HepG2 (cell line): ENCODE results near the gene ACVR2A. TPM values are rescaled to one million over a fixed set of nuclear protein-coding genes. Genes with fewer than 3 reads are reported as not detected.

ENCODE experiments used
- ATAC-seq: fragments of 200-7000 bp; cut with Tn5 transposase; 3 replicates; pipeline ENCODE4 v1.9.1; 2020; ENCODE audit warnings: mild to moderate bottlenecking, moderate library complexity
- BruUV-seq: library from RNA; stranded (reverse); fragments of 400-500 nt; replicated peaks from 2 replicates; lab custom pipeline; 2021; lab: Mats Ljungman, UMichigan
- CTCF ChIA-PET: fragments of 300-600 bp; formaldehyde crosslinking; extraction: SDS; loops from one replicate; lab custom pipeline; 2021; ENCODE audit warnings: low total read pairs, inconsistent platforms, low intra/inter-chr PET ratio; lab: Yijun Ruan, JAX
- POLR2A ChIA-PET: fragments of 350-600 bp; sonication (Branson Sonifier 250); formaldehyde crosslinking; loops from one replicate; lab custom pipeline; 2020; ENCODE audit warnings: antibody characterized with exemption, inconsistent platforms; lab: Yijun Ruan, JAX
- DNase-seq: peaks from one replicate; pipeline ENCODE4 v3.0.0-alpha.2; 2015; ENCODE audit warnings: low spot score
- FAIRE-seq: peaks from 3 replicates; lab custom pipeline; 2011; peaks lifted over from hg19 to GRCh38; lab: Jason Lieb, UNC
- H2AFZ ChIP-seq: one replicate; pipeline ENCODE4 v1.6.1; 2011; ENCODE audit warnings: low read length, inconsistent platforms
- H3K27ac ChIP-seq: fragments of 300-600 bp; 3 replicates; pipeline ENCODE4 v1.8.0; 2011; ENCODE audit warnings: mixed run types, mild to moderate bottlenecking, mixed read lengths, low read length, inconsistent platforms; ENCODE audit not compliant: insufficient read depth; ENCODE audit errors: extremely low read length
- H3K27me3 ChIP-seq, 2 experiments: fragments of 200-600 bp in 1 of 2; 2 replicates in 1 of 2; 3 replicates in 1 of 2; pipeline versions ENCODE4 v1.6.0 to v1.8.0; 2011; ENCODE audit warnings: low read length in 2 of 2, mild to moderate bottlenecking in 2 of 2, moderate library complexity in 2 of 2, inconsistent platforms in 1 of 2; ENCODE audit not compliant: insufficient read depth in 2 of 2, control insufficient read depth in 1 of 2
- H3K36me3 ChIP-seq, 2 experiments: fragments of 200-600 bp in 1 of 2; replicated peaks in 1 of 2; 2 replicates in 1 of 2; 3 replicates in 1 of 2; pipeline versions ENCODE4 v1.5.1 to v1.8.0; 2011; ENCODE audit warnings: low read length in 2 of 2, inconsistent platforms in 1 of 2; ENCODE audit not compliant: insufficient read depth in 2 of 2, control insufficient read depth in 1 of 2
- H3K4me1 ChIP-seq: 2 replicates; pipeline ENCODE4 v1.5.1; 2012; ENCODE audit warnings: low read length, inconsistent platforms; ENCODE audit not compliant: insufficient read depth
- H3K4me2 ChIP-seq: 2 replicates; pipeline ENCODE4 v1.6.0; 2011; ENCODE audit warnings: low read depth, low read length, inconsistent platforms
- H3K4me3 ChIP-seq, 3 experiments: fragments of 200-600 bp in 1 of 3; sonication (generic), shearing (Covaris generic) in 1 of 3; replicated peaks in 1 of 3; 2 replicates each; pipeline ENCODE4 v1.5.1; 2011 to 2016; ENCODE audit warnings: low read length in 3 of 3, inconsistent platforms in 2 of 3, low read depth in 2 of 3, mild to moderate bottlenecking in 2 of 3, control low read depth in 1 of 3, mixed read lengths in 1 of 3; ENCODE audit not compliant: insufficient read depth in 1 of 3
- H3K79me2 ChIP-seq: one replicate; pipeline ENCODE4 v1.6.1; 2011; ENCODE audit warnings: low read length, inconsistent platforms; ENCODE audit not compliant: insufficient read depth
- H3K9ac ChIP-seq: 2 replicates; pipeline ENCODE4 v1.6.0; 2011; ENCODE audit warnings: mild to moderate bottlenecking, low read depth, low read length, inconsistent platforms; ENCODE audit not compliant: insufficient read depth
- H3K9me3 ChIP-seq: 2 replicates; pipeline ENCODE4 v1.5.1; 2012; ENCODE audit warnings: mild to moderate bottlenecking, low read length
- H4K20me1 ChIP-seq: 2 replicates; pipeline ENCODE4 v1.6.0; 2011; ENCODE audit warnings: inconsistent platforms, mild to moderate bottlenecking, low read length, moderate library complexity; ENCODE audit not compliant: insufficient read depth
- ARNT2 ChIP-seq: sonication (generic); formaldehyde crosslinking; IDR thresholded peaks from 2 replicates; pipeline ENCODE4 v1.8.0; 2022; ENCODE audit warnings: mild to moderate bottlenecking, low read depth, missing genetic modification reagents, moderate library complexity
- HDAC2 ChIP-seq: sonication (generic); formaldehyde crosslinking; IDR thresholded peaks from 2 replicates; pipeline ENCODE4 v1.4.0; 2020; ENCODE audit warnings: missing genetic modification reagents
- HNF4A ChIP-seq: sonication (generic); formaldehyde crosslinking; IDR thresholded peaks from 2 replicates; pipeline ENCODE4 v1.4.0; 2020; ENCODE audit warnings: missing genetic modification reagents
- MEIS1 ChIP-seq: sonication (generic); formaldehyde crosslinking; IDR thresholded peaks from 2 replicates; pipeline ENCODE4 v1.9.0; 2021; ENCODE audit warnings: mild to moderate bottlenecking, missing genetic modification reagents, moderate library complexity, borderline replicate concordance
- NKX3-1 ChIP-seq: sonication (generic); formaldehyde crosslinking; IDR thresholded peaks from 2 replicates; pipeline ENCODE4 v1.5.0; 2020; ENCODE audit warnings: missing genetic modification reagents
- PATZ1 ChIP-seq: sonication (generic); formaldehyde crosslinking; IDR thresholded peaks from 2 replicates; pipeline ENCODE4 v1.4.0; 2020; ENCODE audit warnings: missing genetic modification reagents
- PBX3 ChIP-seq: sonication (generic); formaldehyde crosslinking; IDR thresholded peaks from 2 replicates; pipeline ENCODE4 v1.8.1; 2023; ENCODE audit warnings: missing genetic modification reagents, inconsistent platforms, borderline replicate concordance
- SMAD1 ChIP-seq: sonication (generic); formaldehyde crosslinking; IDR thresholded peaks from 2 replicates; pipeline ENCODE4 v1.4.0; 2020; ENCODE audit warnings: missing genetic modification reagents, low read depth, mild to moderate bottlenecking, borderline replicate concordance
- TBL1XR1 ChIP-seq: fragments of 150-350 bp; IDR thresholded peaks from 2 replicates; pipeline ENCODE4 v1.6.1; 2014; ENCODE audit warnings: borderline replicate concordance, low read length; ENCODE audit not compliant: partially characterized antibody
- ZNF101 ChIP-seq: sonication (generic); formaldehyde crosslinking; IDR thresholded peaks from 2 replicates; pipeline ENCODE4 v1.4.0; 2020; ENCODE audit warnings: mild to moderate bottlenecking, low read depth, missing genetic modification reagents, borderline replicate concordance
- ZNF235 ChIP-seq: sonication (generic); formaldehyde crosslinking; IDR thresholded peaks from 2 replicates; pipeline ENCODE4 v1.8.1; 2023; ENCODE audit warnings: mild to moderate bottlenecking, missing genetic modification reagents, borderline replicate concordance
- ZNF3 ChIP-seq: IDR thresholded peaks from 2 replicates; pipeline ENCODE4 v1.7.0; 2017; ENCODE audit warnings: inconsistent platforms
- ZNF430 ChIP-seq: sonication (generic); formaldehyde crosslinking; IDR thresholded peaks from 2 replicates; pipeline ENCODE4 v1.9.0; 2021; ENCODE audit warnings: mild to moderate bottlenecking, missing genetic modification reagents
- WGBS: methylation state at CpG from one replicate; pipeline ENCODE4 v1.1.6; 2017; ENCODE audit warnings: low lambda C conversion rate; 5-methylcytosine and 5-hydroxymethylcytosine counted together
- in situ Hi-C: cut with HindIII; loops from 2 replicates; pipeline ENCODE4 v1.10.0; 2017; ENCODE audit warnings: low pct_unique_long_range_greater_than_20kb; ENCODE audit not compliant: extremely low pct_ligation_motif_present
- intact Hi-C: fragments of 100-400 bp; cut with micrococcal nuclease; formaldehyde crosslinking; loops from one replicate; pipeline ENCODE4 v1.10.0; 2022; ENCODE audit not compliant: unreplicated experiment
- polyA plus RNA-seq, 8 experiments: library from polyadenylated mRNA; depleted of rRNA in 3 of 8; stranded (reverse) in 7 of 8; unstranded in 1 of 8; fragments of >200 nt; fragmentation: Illumina TruSeq in 4 of 8; extraction: Trizol in 4 of 8; gene quantifications; 2 replicates each; pipeline versions ENCODE4 v1.2.1 to v1.2.3, GENCODE V29; 2011 to 2016; ENCODE audit warnings: low read depth in 4 of 8, missing spikeins in 1 of 8, mixed read lengths in 1 of 8; ENCODE audit not compliant: insufficient read depth in 1 of 8
- total RNA-seq, 5 experiments: library from RNA; depleted of rRNA; stranded (reverse); fragments of >200 nt; fragmentation: Illumina TruSeq; extraction: Trizol; gene quantifications; 2 replicates each; pipeline ENCODE4 v1.2.3, GENCODE V29; 2016; ENCODE audit warnings: low read depth in 1 of 5

ACVR2A gene
- total and polyA plus RNA-seq, 2 of the 13 experiments (the other 11 are each of a cell fraction or from before 2014, with no cell fraction given): 8.3 to 18.0 TPM

DNA sequence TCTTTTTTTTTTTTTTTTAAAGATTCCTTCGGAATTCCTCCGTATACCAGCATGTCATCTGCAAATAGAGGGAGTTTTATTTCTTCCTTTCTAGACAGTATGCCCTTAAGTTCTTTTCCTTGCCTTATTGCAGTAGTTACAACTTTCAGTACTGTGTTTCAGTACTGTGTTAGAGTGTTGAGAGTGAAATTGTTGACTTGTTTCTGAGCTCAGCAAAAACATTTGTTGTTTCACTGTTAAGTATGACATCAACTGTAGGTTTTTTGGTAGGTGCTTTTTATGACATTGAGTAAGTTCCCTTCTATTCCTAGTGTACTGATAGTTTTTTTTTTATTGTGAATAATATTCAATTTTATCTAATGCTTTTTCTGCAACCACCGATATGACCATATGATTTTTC, 43.9 kb downstream of the ACVR2A start:
- CTCF ChIA-PET: no interaction called here

GRCh38 chr2:147904051-147904450, 59.2 kb downstream of the ACVR2A start:
- Histone ChIP-seq H3K4me2 (no peak overlapping the region), H3K36me3 (peaks cover 3 to 13% of the 10 kb centered on the region in 2 experiments; a peak in 4 of 5 replicates), H3K79me2 (no peaks in the 10 kb centered on the region), H2AFZ (no peak overlapping the region), H3K9ac (no peak overlapping the region), H3K4me3 (no peak overlapping the region), H3K27me3 (no peaks in the 10 kb centered on the region), H3K4me1 (no peaks in the 10 kb centered on the region), H4K20me1 (no peaks in the 10 kb centered on the region), H3K9me3 (no peaks in the 10 kb centered on the region), H3K27ac (no peak overlapping the region)
- FAIRE-seq (no peak), ATAC-seq (no peak), DNase-seq (no peak)
- BruUV-seq: no TSS peak
- intact Hi-C loops: no loop called here
- CTCF ChIA-PET: no interaction called here
- POLR2A ChIA-PET: no interaction called here
- whole genome bisulfite sequencing: 96% methylated on average over 4 of the region's 4 CpGs
- TF ChIP-seq PATZ1 (CRISPR knock-in tag) (no peak), TBL1XR1 (no peak), NKX3-1 (no peak), ZNF430 (CRISPR knock-in tag) (no peak), SMAD1 (no peak), PBX3 (CRISPR knock-in tag) (no peak), ZNF101 (CRISPR knock-in tag) (no peak), ZNF235 (no peak), MEIS1 (CRISPR knock-in tag) (no peak), ARNT2 (no peak), HDAC2 (CRISPR knock-in tag) (no peak), HNF4A (no peak)
- in situ Hi-C loops: loop anchor here (25.0 kb wide), 2 partner anchors 292 to 517 kb away; no protein-coding TSS in a partner anchor

More for the DNA sequence above, 43.9 kb downstream of the ACVR2A start:
- H3K79me2 ChIP-seq: peaks cover 69% of the 10 kb centered on the region
- H3K4me2 ChIP-seq: no peak overlapping the region
- H3K9me3 ChIP-seq: no peaks in the 10 kb centered on the region
- H3K4me1 ChIP-seq: peaks cover 12% of the 10 kb centered on the region
- H3K27me3 ChIP-seq: no peaks in the 10 kb centered on the region
- H4K20me1 ChIP-seq: peaks cover 3% of the 10 kb centered on the region; the same call in 1 of the 2 replicates
- H3K4me3 ChIP-seq: no peak overlapping the region
- intact Hi-C loops (no loop called here), in situ Hi-C loops (no loop called here)
- ATAC-seq: no peak
- no peak for DNase-seq
- POLR2A ChIA-PET: no interaction called here
- H3K27ac ChIP-seq: no peak overlapping the region
- BruUV-seq: no TSS peak
- TF ChIP-seq ZNF3 (CRISPR knock-in tag): no peak
- H2AFZ ChIP-seq: no peak overlapping the region
- H3K9ac ChIP-seq: no peak overlapping the region
- FAIRE-seq: no peak
- no peaks in the 10 kb centered on the region for H3K36me3 ChIP-seq
- WGBS: 96% methylated on average over 3 of the region's 3 CpGs
